Esophagus squamous epithelium (tissue), 4 donors: ENCODE data around the gene SLC41A3.
"Not testable (repeated sequence)": the region's sequence is repeated elsewhere in the genome, so short reads cannot be mapped to it uniquely, and the experiment has no call there.

Source experiments
- CTCF ChIP-seq, 6 experiments: fragments of 450-650 bp in 4 of 6; fragments of 200-600 bp in 2 of 6; sonication (generic) in 2 of 6; IDR thresholded peaks; one replicate each; pipeline ENCODE4 v1.5.1; 2016 to 2019; ENCODE audit warnings: antibody characterized with exemption in 6 of 6, mild to moderate bottlenecking in 4 of 6, moderate library complexity in 4 of 6
- POLR2A ChIP-seq, 4 donors: fragments of 450-650 bp; IDR thresholded peaks; one replicate each; pipeline ENCODE4 v1.6.1; 2017; ENCODE audit warnings: antibody characterized with exemption in 4 of 4, mild to moderate bottlenecking in 4 of 4, moderate library complexity in 3 of 4

GRCh38 chr3:126066676-126067075, 17.2 kb downstream of the SLC41A3 start:
- TF ChIP-seq CTCF, POLR2A (IDR thresholded peaks at IDR 0.05): not testable (repeated sequence)
